Bronchial epithelial cell (primary cell): ENCODE measurements around the gene FIZ1. TPM values are rescaled to one million over a fixed set of nuclear protein-coding genes. Genes with fewer than 3 reads are reported as not detected.

ENCODE experiments used
- DNase-seq: peaks from one replicate; pipeline ENCODE4 v3.0.0-alpha.2; 2010; ENCODE audit warnings: low read depth
- FAIRE-seq: peaks from 2 replicates; lab custom pipeline; 2011; peaks lifted over from hg19 to GRCh38; lab: Jason Lieb, UNC
- H3K27me3 ChIP-seq: 2 replicates; pipeline ENCODE4 v1.5.1; 2011; ENCODE audit warnings: low read length; ENCODE audit not compliant: control insufficient read depth, insufficient read depth
- H3K36me3 ChIP-seq: 2 replicates; pipeline ENCODE4 v1.5.1; 2011; ENCODE audit warnings: low read length; ENCODE audit not compliant: control insufficient read depth, insufficient read depth
- H3K4me3 ChIP-seq: 2 replicates; pipeline ENCODE4 v1.5.1; 2011; ENCODE audit warnings: mild to moderate bottlenecking, low read depth, low read length, control low read depth
- total RNA-seq: library from RNA; depleted of rRNA; stranded (reverse); fragments of >200 nt; gene quantifications from 2 replicates; pipeline ENCODE4 v1.2.1, GENCODE V29; 2014
- TF ChIP-seq, protein P1 (sequence below): IDR thresholded peaks from 2 replicates; pipeline ENCODE4 v1.5.1; 2011; ENCODE audit warnings: mild to moderate bottlenecking, moderate library complexity, low read length, control low read depth, inconsistent platforms; ENCODE audit not compliant: insufficient read depth, severe bottlenecking

FIZ1 gene
- total RNA-seq, 1 donor from 2014 or later = 2.1 TPM

DNA sequence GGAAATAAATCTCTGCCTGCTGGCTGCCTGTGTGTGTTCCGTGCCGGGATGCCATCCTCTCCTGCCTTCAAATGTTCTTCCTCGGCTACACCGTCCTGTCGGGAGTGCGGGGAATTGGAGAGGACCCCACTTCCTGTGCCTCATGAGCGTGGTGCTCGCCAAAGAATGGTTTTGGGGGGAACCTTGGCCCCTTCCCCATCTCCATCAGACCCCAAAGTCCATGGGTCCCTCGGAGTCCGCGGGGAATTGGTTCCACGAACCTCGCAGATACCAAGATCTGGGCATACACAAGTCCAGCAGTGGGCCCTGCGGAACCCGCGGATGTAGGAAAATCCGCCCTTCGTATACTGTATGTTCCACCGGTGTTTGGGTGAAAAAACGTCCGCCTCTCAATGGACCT lies 3.8 kb upstream of the FIZ1 start:
- Histone ChIP-seq H3K4me3 (no peak overlapping the region), H3K36me3 (peaks cover 9% of the 10 kb centered on the region), H3K27me3 (no peaks in the 10 kb centered on the region)
- FAIRE-seq (no peak), DNase-seq (no peak)
- TF ChIP-seq, protein P1, sequence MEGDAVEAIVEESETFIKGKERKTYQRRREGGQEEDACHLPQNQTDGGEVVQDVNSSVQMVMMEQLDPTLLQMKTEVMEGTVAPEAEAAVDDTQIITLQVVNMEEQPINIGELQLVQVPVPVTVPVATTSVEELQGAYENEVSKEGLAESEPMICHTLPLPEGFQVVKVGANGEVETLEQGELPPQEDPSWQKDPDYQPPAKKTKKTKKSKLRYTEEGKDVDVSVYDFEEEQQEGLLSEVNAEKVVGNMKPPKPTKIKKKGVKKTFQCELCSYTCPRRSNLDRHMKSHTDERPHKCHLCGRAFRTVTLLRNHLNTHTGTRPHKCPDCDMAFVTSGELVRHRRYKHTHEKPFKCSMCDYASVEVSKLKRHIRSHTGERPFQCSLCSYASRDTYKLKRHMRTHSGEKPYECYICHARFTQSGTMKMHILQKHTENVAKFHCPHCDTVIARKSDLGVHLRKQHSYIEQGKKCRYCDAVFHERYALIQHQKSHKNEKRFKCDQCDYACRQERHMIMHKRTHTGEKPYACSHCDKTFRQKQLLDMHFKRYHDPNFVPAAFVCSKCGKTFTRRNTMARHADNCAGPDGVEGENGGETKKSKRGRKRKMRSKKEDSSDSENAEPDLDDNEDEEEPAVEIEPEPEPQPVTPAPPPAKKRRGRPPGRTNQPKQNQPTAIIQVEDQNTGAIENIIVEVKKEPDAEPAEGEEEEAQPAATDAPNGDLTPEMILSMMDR = no peak

DNA sequence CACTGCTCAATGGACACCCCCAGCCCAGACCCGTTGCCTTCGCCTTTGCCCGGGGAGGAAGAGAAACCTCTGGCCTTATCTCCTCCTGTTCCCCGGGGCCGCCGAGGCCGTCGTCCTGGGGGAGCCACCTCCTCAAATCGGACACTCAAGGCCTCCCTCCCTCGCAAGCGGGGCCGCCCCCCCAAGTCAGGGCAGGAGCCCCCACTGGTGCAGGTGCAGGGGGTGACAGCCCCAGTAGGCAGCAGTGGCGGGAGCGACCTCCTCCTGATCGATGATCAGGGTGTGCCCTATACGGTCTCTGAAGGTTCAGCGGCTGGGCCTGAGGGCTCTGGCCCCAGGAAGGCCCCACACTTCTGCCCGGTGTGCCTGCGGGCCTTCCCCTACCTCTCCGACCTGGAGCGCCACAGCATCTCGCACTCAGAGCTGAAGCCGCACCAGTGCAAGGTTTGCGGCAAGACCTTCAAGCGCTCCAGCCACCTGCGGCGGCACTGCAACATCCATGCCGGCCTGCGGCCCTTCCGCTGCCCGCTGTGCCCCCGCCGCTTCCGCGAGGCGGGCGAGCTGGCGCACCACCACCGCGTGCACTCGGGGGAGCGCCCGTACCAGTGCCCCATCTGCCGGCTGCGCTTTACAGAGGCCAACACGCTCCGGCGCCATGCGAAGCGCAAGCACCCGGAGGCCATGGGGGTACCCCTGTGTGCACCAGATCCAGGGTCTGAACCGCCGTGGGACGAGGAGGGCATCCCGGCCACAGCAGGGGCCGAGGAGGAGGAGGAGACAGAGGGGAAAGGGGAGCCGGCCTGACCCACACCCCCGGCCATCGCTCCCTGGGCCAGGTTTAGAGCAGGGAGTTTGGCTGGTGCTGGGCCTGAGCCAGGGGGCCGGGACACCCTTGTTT lies 3.0 kb upstream of the FIZ1 start:
- DNase-seq (no peak), FAIRE-seq (no peak)
- Histone ChIP-seq H3K36me3 (peaks cover 10% of the 10 kb centered on the region), H3K4me3 (no peak overlapping the region), H3K27me3 (no peaks in the 10 kb centered on the region)
- TF ChIP-seq, protein P1 = no peak

- FAIRE-seq = no peak
- DNase-seq = peak; percentile 86
- TF ChIP-seq, protein P1 = no peak
- H3K36me3 ChIP-seq = peaks cover 8% of the 10 kb centered on the region
- peak overlapping the region; percentile 85 for H3K4me3 ChIP-seq
- H3K27me3 ChIP-seq = no peaks in the 10 kb centered on the region
Measured at GRCh38 chr19:55601084-55601483, 1.8 kb upstream of the FIZ1 start.

DNA sequence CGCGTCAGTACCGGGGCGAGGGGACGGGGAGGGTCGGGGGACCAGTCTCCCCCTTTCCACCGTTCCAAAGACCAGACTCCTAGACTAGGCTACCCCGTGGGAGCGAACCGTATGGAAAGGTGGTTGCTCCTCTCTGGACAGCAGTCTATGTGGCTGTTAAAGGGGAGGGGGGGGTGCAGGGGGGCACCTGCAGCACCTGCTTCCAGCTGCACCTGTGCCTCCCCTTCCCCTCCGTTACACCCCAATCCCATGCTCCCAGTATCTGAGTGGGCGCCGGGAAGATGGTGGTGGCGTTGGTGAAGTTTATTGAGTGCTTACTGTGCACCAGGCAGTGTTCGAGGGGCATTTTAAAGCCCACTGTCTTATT lies 1.3 kb upstream of the FIZ1 start:
- DNase-seq (no peak), FAIRE-seq (no peak)
- H3K4me3 ChIP-seq = peak overlapping the region; percentile 85

GRCh38 chr19:55599842-55600661 lies 735 bp upstream of the FIZ1 start, which contains the start of gene ZNF524:
Gene ZNF524, plus strand, starts transcription at chr19:55600288. Its CDS starts 1,825 bp downstream, at chr19:55602113.
- FAIRE-seq = no peak
- peak; percentile 80 for DNase-seq
- peaks cover 8% of the 10 kb centered on the region for H3K36me3 ChIP-seq
- H3K27me3 ChIP-seq = no peaks in the 10 kb centered on the region
- TF ChIP-seq, protein P1 = no peak
- peak within 1 kb of the TSS; percentile 85 for H3K4me3 ChIP-seq

More for the DNA sequence above, 1.3 kb upstream of the FIZ1 start:
- Histone ChIP-seq H3K36me3 (peaks cover 8% of the 10 kb centered on the region), H3K27me3 (no peaks in the 10 kb centered on the region)
- TF ChIP-seq, protein P1 = no peak
